H1 (cell line): ENCODE data around the gene SPOCK1. TPM values are rescaled to one million over a fixed set of nuclear protein-coding genes. Genes with fewer than 3 reads are reported as not detected.

Experiments used
- CTCF ChIA-PET: fragments of 300-600 bp; sonication (Branson Sonifier 250); formaldehyde crosslinking; loops from one replicate; lab custom pipeline; 2021; ENCODE audit not compliant: partially characterized antibody; lab: Charles Lee
- POLR2A ChIA-PET: fragments of 300-600 bp; sonication (Branson Sonifier 250); formaldehyde crosslinking; loops from one replicate; lab custom pipeline; 2021; ENCODE audit warnings: inconsistent platforms; ENCODE audit not compliant: partially characterized antibody; lab: Charles Lee
- DNase-seq, 2 experiments: peaks; one replicate each; pipeline versions ENCODE4 v3.0.0 to v3.0.0-alpha.2; 2010 to 2022; ENCODE audit warnings: low spot score in 2 of 2, low read depth in 1 of 2, mixed read lengths in 1 of 2
- FAIRE-seq: peaks from 2 replicates; lab custom pipeline; 2011; peaks lifted over from hg19 to GRCh38; lab: Jason Lieb, UNC
- H2AFZ ChIP-seq: 2 replicates; pipeline ENCODE4 v1.8.1; 2012; ENCODE audit warnings: low read length, inconsistent platforms
- H2AK5ac ChIP-seq: 2 replicates; pipeline ENCODE4 v1.6.1; 2013; ENCODE audit warnings: low read depth, low read length
- H2BK120ac ChIP-seq: replicated peaks from 2 replicates; pipeline ENCODE3; 2013; ENCODE audit warnings: low read depth, low read length, inconsistent platforms
- H2BK12ac ChIP-seq: 2 replicates; pipeline ENCODE4 v1.6.1; 2013; ENCODE audit warnings: low read depth, low read length
- H2BK15ac ChIP-seq: 2 replicates; pipeline ENCODE4 v1.6.1; 2013; ENCODE audit warnings: low read length
- H2BK20ac ChIP-seq: 2 replicates; pipeline ENCODE4 v1.6.1; 2013; ENCODE audit warnings: low read length
- H2BK5ac ChIP-seq: 2 replicates; pipeline ENCODE4 v1.6.1; 2013; ENCODE audit warnings: low read depth, low read length
- H3K14ac ChIP-seq: 2 replicates; pipeline ENCODE4 v1.6.1; 2013; ENCODE audit warnings: inconsistent platforms; ENCODE audit not compliant: insufficient read length
- H3K18ac ChIP-seq: 2 replicates; pipeline ENCODE4 v1.6.1; 2013; ENCODE audit warnings: low read length; ENCODE audit errors: extremely low read depth
- H3K23ac ChIP-seq: 2 replicates; pipeline ENCODE4 v1.6.1; 2013; ENCODE audit warnings: inconsistent platforms; ENCODE audit not compliant: insufficient read length
- H3K23me2 ChIP-seq: 2 replicates; pipeline ENCODE4 v1.6.1; 2013; ENCODE audit warnings: low read depth, low read length
- H3K27ac ChIP-seq: 2 replicates; pipeline ENCODE4 v1.6.1; 2011; ENCODE audit warnings: low read depth, low read length, inconsistent platforms
- H3K27me3 ChIP-seq, 4 experiments: replicated peaks in 1 of 4; 1 replicate in 1 of 4; 2 replicates in 3 of 4; pipeline versions ENCODE4 v1.6.1 to v1.8.1; 2011 to 2013; ENCODE audit warnings: low read length in 3 of 4, mild to moderate bottlenecking in 3 of 4, inconsistent platforms in 2 of 4, mixed read lengths in 2 of 4, moderate library complexity in 1 of 4; ENCODE audit not compliant: control insufficient read depth in 3 of 4, insufficient read depth in 3 of 4; ENCODE audit errors: extremely low read depth in 1 of 4
- H3K36me3 ChIP-seq, 4 experiments: 2 replicates each; pipeline versions ENCODE4 v1.6.1 to v1.8.1; 2011 to 2013; ENCODE audit warnings: mild to moderate bottlenecking in 4 of 4, low read length in 3 of 4, moderate library complexity in 2 of 4, control low read depth in 1 of 4, inconsistent platforms in 1 of 4; ENCODE audit not compliant: insufficient read depth in 4 of 4, control insufficient read depth in 2 of 4
- H3K4ac ChIP-seq: replicated peaks from 2 replicates; pipeline ENCODE3; 2013; ENCODE audit warnings: low read length, low read depth, mixed read lengths, inconsistent platforms; ENCODE audit not compliant: insufficient read length
- H3K4me1 ChIP-seq, 4 experiments: replicated peaks in 1 of 4; 1 replicate in 1 of 4; 2 replicates in 3 of 4; pipeline versions ENCODE4 v1.6.1 to v1.8.1; 2011 to 2013; ENCODE audit warnings: low read length in 3 of 4, inconsistent platforms in 2 of 4, mixed read lengths in 1 of 4; ENCODE audit not compliant: insufficient read depth in 4 of 4, control insufficient read depth in 3 of 4
- H3K4me2 ChIP-seq, 2 experiments: 2 replicates each; pipeline versions ENCODE4 v1.6.1 to v1.8.1; 2011 to 2013; ENCODE audit warnings: low read depth in 2 of 2, low read length in 2 of 2, control low read depth in 1 of 2, inconsistent platforms in 1 of 2, mild to moderate bottlenecking in 1 of 2; ENCODE audit not compliant: insufficient read depth in 1 of 2
- H3K4me3 ChIP-seq, 4 experiments: fragments of 200-600, 300-600 bp in 1 of 4; sonication (generic), shearing (Covaris generic), sonication (Bioruptor Twin) in 1 of 4; 2 replicates each; pipeline versions ENCODE4 v1.5.1 to v1.8.1; 2011 to 2016; ENCODE audit warnings: low read length in 4 of 4, low read depth in 3 of 4, control low read depth in 2 of 4, inconsistent platforms in 2 of 4, mild to moderate bottlenecking in 2 of 4, mixed read lengths in 1 of 4, moderate library complexity in 1 of 4; ENCODE audit not compliant: insufficient read depth in 2 of 4; ENCODE audit errors: extremely low read depth in 1 of 4
- H3K56ac ChIP-seq: replicated peaks from 2 replicates; pipeline ENCODE3; 2013; ENCODE audit warnings: low read depth, mild to moderate bottlenecking, mixed read lengths, low read length, inconsistent platforms; ENCODE audit not compliant: insufficient read length
- H3K79me1 ChIP-seq: 2 replicates; pipeline ENCODE4 v1.6.1; 2013; ENCODE audit warnings: low read depth, low read length, control low read depth
- H3K79me2 ChIP-seq, 2 experiments: 2 replicates each; pipeline versions ENCODE4 v1.6.1 to v1.8.1; 2012 to 2013; ENCODE audit warnings: low read length in 2 of 2, mild to moderate bottlenecking in 2 of 2, inconsistent platforms in 1 of 2; ENCODE audit not compliant: insufficient read depth in 2 of 2, control insufficient read depth in 1 of 2
- H3K9ac ChIP-seq, 4 experiments: replicated peaks in 1 of 4; 1 replicate in 1 of 4; 2 replicates in 3 of 4; pipeline versions ENCODE4 v1.6.1 to v1.8.1; 2011 to 2013; ENCODE audit warnings: low read depth in 3 of 4, low read length in 3 of 4, control low read depth in 2 of 4, mild to moderate bottlenecking in 2 of 4, moderate library complexity in 2 of 4, inconsistent platforms in 1 of 4; ENCODE audit errors: extremely low read depth in 1 of 4
- H3K9me3 ChIP-seq, 2 experiments: 2 replicates each; pipeline versions ENCODE4 v1.6.1 to v1.8.1; 2012 to 2013; ENCODE audit warnings: mild to moderate bottlenecking in 2 of 2, moderate library complexity in 2 of 2, control low read depth in 1 of 2, inconsistent platforms in 1 of 2, low read depth in 1 of 2, low read length in 1 of 2, mixed read lengths in 1 of 2; ENCODE audit not compliant: insufficient read depth in 2 of 2
- H4K20me1 ChIP-seq, 2 experiments: replicated peaks in 1 of 2; 2 replicates each; pipeline versions ENCODE3 to v1.8.1; 2011 to 2013; ENCODE audit warnings: inconsistent platforms in 2 of 2, low read length in 2 of 2, mild to moderate bottlenecking in 1 of 2; ENCODE audit not compliant: insufficient read depth in 2 of 2, control insufficient read depth in 1 of 2
- H4K5ac ChIP-seq: 2 replicates; pipeline ENCODE4 v1.6.1; 2013; ENCODE audit warnings: low read length, low read depth, mixed read lengths, inconsistent platforms; ENCODE audit not compliant: insufficient read length
- H4K8ac ChIP-seq: 2 replicates; pipeline ENCODE4 v1.8.0; 2013; ENCODE audit warnings: mild to moderate bottlenecking, moderate library complexity, low read length, inconsistent platforms; ENCODE audit not compliant: insufficient read depth; ENCODE audit errors: extremely low read depth
- H4K91ac ChIP-seq: replicated peaks from 2 replicates; pipeline ENCODE3; 2013; ENCODE audit warnings: low read length, mixed read lengths, inconsistent platforms; ENCODE audit not compliant: insufficient read length
- BACH1 ChIP-seq: IDR thresholded peaks from 2 replicates; pipeline ENCODE4 v1.6.1; 2012; ENCODE audit warnings: low read length, improper control_type of control experiment
- E2F6 ChIP-seq: IDR thresholded peaks from 2 replicates; pipeline ENCODE4 v1.6.1; 2012; ENCODE audit warnings: inconsistent platforms
- KDM5A ChIP-seq: fragments of 200-600 bp; IDR thresholded peaks from 2 replicates; pipeline ENCODE4 v1.7.1; 2012; ENCODE audit warnings: mild to moderate bottlenecking, low read length, inconsistent platforms, mixed read lengths
- NRF1 ChIP-seq: IDR thresholded peaks from 2 replicates; pipeline ENCODE4 v1.6.1; 2011; ENCODE audit warnings: mild to moderate bottlenecking, low read depth, low read length, improper control_type of control experiment
- POLR2AphosphoS5 ChIP-seq: IDR thresholded peaks from 2 replicates; pipeline ENCODE4 v1.6.1; 2011; ENCODE audit warnings: low read depth, low read length
- SIRT6 ChIP-seq: IDR thresholded peaks from one replicate; pipeline ENCODE4 v1.7.1; 2012; ENCODE audit warnings: low read length, inconsistent platforms
- SP2 ChIP-seq: IDR thresholded peaks from 2 replicates; pipeline ENCODE4 v1.6.1; 2012; ENCODE audit warnings: mild to moderate bottlenecking, low read length, inconsistent platforms
- TEAD4 ChIP-seq: IDR thresholded peaks from 2 replicates; pipeline ENCODE4 v1.6.1; 2012; ENCODE audit warnings: low read depth, low read length, inconsistent platforms, mixed read lengths
- polyA plus RNA-seq, 7 experiments: library from polyadenylated mRNA; depleted of rRNA in 3 of 7; stranded (reverse) in 5 of 7; unstranded in 2 of 7; fragments of >200 nt in 5 of 7; fragments of 200-250 nt in 2 of 7; gene quantifications; 1 replicate in 5 of 7; 2 replicates in 1 of 7; 4 replicates in 1 of 7; pipeline versions ENCODE4 v1.2.1 to v1.2.3, GENCODE V29; 2011 to 2013; ENCODE audit warnings: missing spikeins in 2 of 7, mixed read lengths in 2 of 7
- total RNA-seq: library from RNA; stranded (reverse); fragmentation: NEBNext Ultra II Directional; extraction: Animal tissue kit (Norgen Biotek cat#: 25700); gene quantifications from 2 replicates; pipeline ENCODE4 v1.2.1, GENCODE V29; 2021

The SPOCK1 gene
- total and polyA plus RNA-seq, 2 of the 8 experiments (the other 6 are each of a cell fraction or from before 2014, with no cell fraction given) = 6.9 to 18.1 TPM

- no peak overlapping the region for H3K18ac ChIP-seq
- H3K14ac ChIP-seq = no peak overlapping the region
- no peaks in the 10 kb centered on the region for H3K23me2 ChIP-seq
- H2BK15ac ChIP-seq = no peak overlapping the region
- H2BK5ac ChIP-seq = no peak overlapping the region
- no peak overlapping the region for H3K9ac ChIP-seq
- CTCF ChIA-PET = no interaction called here
- no peak overlapping the region for H3K56ac ChIP-seq
- no peaks in the 10 kb centered on the region for H3K79me2 ChIP-seq
- H4K20me1 ChIP-seq = no peaks in the 10 kb centered on the region
- no peak overlapping the region for H3K4me2 ChIP-seq
- no peak overlapping the region for H3K4ac ChIP-seq
- no peaks in the 10 kb centered on the region for H3K9me3 ChIP-seq
- H3K4me3 ChIP-seq = no peak overlapping the region
- no peaks in the 10 kb centered on the region for H3K79me1 ChIP-seq
- H3K36me3 ChIP-seq = no peaks in the 10 kb centered on the region
- H2BK20ac ChIP-seq = no peak overlapping the region
- H2BK12ac ChIP-seq = no peak overlapping the region
- no peak for FAIRE-seq
- no peak overlapping the region for H4K91ac ChIP-seq
- no peak overlapping the region for H4K8ac ChIP-seq
- H3K23ac ChIP-seq = no peak overlapping the region
- no peak for TF ChIP-seq E2F6
- no peak for TF ChIP-seq KDM5A
- TF ChIP-seq NRF1 = no peak
- TF ChIP-seq TEAD4 = no peak
- no peak for TF ChIP-seq BACH1
- no peak for TF ChIP-seq SP2
- TF ChIP-seq POLR2AphosphoS5 = no peak
- TF ChIP-seq SIRT6 = no peak
- TF ChIP-seq, all 59 proteins: peak for 0
- Histone ChIP-seq H3K27me3 (no peaks in the 10 kb centered on the region), H4K5ac (no peak overlapping the region), H3K27ac (no peak overlapping the region), H3K4me1 (no peaks in the 10 kb centered on the region), H2AFZ (no peak overlapping the region), H2BK120ac (no peak overlapping the region), H2AK5ac (no peak overlapping the region)
- DNase-seq = no peak
- POLR2A ChIA-PET = no interaction called here
Observed at GRCh38 chr5:137167187-137167586, 331.9 kb downstream of the SPOCK1 start.
